ENCODE data around the gene KRTAP19-4. TPM values are rescaled to one million over a fixed set of nuclear protein-coding genes. Genes with fewer than 3 reads are reported as not detected.
"Not testable (repeated sequence)": the region's sequence is repeated elsewhere in the genome, so short reads cannot be mapped to it uniquely, and the experiment has no call there.

KRTAP19-4 gene, protein sequence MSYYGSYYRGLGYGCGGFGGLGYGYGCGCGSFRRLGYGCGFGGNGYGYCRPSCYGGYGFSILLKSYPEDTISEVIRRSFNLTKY
- not detected for total RNA-seq

DNA sequence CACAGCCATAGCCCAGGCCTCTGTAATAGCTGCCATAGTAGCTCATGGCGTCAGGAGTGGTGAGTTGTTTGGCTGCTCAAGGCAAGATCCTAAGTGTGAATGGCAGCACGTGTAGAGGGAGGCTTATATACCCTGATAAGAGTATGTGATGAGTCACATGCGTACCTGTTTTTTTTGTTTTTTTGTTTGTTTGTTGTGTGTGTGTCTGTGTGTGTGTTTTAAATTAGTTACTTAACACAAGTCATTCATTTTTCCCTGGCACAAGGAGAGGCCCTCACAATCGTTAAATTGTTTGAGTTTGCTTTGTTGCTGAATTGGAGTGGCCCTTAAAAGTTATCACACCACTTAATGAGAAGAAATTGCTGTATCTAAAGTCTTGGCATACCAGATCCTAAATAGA lies at the start of gene KRTAP19-4:
TSS of gene KRTAP19-4 (minus strand) at position 101 of the 400 bp plus-strand sequence. CDS start at position 46, 55 bp downstream.
- DNase-seq (ENCODE audit: low read depth in 2 of 3, low spot score in 2 of 3) = no peak

DNA sequence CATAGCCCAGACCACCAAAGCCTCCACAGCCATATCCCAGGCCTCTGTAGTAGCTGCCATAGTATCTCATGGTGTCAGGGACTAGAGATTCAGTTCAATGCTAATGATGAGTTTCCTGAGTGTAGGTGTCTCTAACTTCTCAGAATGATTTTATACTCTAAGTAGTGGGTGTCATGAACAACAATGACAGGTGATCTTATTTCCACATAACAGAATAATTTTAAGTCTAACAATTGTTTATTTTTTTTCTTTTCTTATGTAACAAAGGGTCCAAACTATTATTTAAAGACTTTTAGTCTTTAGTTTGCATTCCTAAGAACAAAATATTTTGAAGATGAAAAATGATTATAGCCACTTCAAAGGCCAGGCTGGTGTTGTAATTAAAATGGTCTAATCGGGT lies 44.8 kb upstream of the KRTAP19-4 start, which contains the start of gene KRTAP19-6:
TSS of gene KRTAP19-6 (minus strand) at position 101 of the 400 bp plus-strand sequence. CDS start at position 70, 31 bp downstream.
- DNase-seq (ENCODE audit: low read depth in 2 of 3, low spot score in 2 of 3) = no peak

GRCh38 chr21:30518876-30519275 lies 21.9 kb upstream of the KRTAP19-4 start:
- DNase-seq (ENCODE audit: low read depth in 2 of 3, low spot score in 2 of 3) = no peak

GRCh38 chr21:30515681-30516080 lies 18.7 kb upstream of the KRTAP19-4 start:
- DNase-seq (ENCODE audit: low read depth in 2 of 3, low spot score in 2 of 3) = no peak

DNA sequence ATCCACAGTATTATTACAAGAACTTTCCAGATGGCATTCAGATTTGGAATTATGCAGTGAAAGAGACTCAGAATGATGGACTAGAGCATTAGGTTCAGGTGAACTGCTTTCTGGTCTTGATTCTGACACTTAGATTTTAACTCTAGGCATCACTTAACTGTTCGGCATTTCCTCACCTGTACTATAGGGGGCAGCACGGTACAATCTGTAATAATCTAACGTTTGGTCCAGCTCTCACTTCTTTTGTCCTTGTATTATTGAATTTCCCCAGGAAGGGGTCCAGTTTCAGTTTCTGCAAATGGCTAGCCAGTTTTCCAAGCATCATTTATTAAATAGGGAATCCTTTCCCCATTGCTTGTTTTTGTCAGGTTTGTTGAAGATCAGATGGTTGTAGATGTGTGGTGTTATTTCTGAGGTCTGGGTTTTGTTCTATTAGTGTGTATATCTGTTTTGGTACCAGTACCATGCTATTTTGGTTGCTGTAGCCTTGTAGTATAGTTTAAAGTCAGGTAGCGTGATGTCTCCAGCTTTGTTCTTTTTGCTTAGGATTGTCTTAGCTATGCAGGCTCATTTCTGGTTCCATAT lies 8.7 kb upstream of the KRTAP19-4 start:
- DNase-seq (ENCODE audit: low read depth in 2 of 3, low spot score in 2 of 3) = not testable (repeated sequence)

DNA sequence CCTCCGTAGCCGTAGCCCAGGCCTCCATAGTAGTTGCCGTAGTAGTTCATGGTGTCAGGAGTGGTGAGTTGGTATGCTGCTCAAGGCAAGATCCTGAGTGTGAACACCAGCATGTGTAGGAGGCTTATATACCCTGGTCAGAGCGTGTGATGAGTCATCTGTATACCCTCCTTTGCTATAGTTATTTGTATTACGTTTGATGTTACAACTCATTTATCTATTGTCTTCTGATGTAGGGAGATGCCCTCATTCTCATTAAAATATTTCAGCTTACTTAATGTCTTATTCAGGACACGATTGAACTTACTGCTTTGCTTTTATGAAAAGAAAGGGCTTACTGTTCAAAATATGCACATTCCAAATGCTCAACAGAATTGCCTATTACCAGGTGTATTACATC lies 5.1 kb upstream of the KRTAP19-4 start, which contains the start of gene KRTAP19-5:
TSS of gene KRTAP19-5 (minus strand) at position 101 of the 400 bp plus-strand sequence. CDS start at position 50, 51 bp downstream.
- DNase-seq (ENCODE audit: low read depth in 2 of 3, low spot score in 2 of 3) = no peak

- no peak for DNase-seq (ENCODE audit: low read depth in 2 of 3, low spot score in 2 of 3)
Observed at GRCh38 chr21:30491963-30492428, 5.0 kb downstream of the KRTAP19-4 start, which contains the start of gene KRTAP19-3. KRTAP19-3 (minus strand) TSS chr21:30492013; CDS start chr21:30491957, 56 bp downstream.

- DNase-seq (ENCODE audit: low read depth in 2 of 3, low spot score in 2 of 3) = no peak
Observed at GRCh38 chr21:30487336-30487735, 9.6 kb downstream of the KRTAP19-4 start, which contains the start of gene KRTAP19-2. KRTAP19-2 (minus strand) TSS chr21:30487436; CDS start chr21:30487348, 88 bp downstream.

DNA sequence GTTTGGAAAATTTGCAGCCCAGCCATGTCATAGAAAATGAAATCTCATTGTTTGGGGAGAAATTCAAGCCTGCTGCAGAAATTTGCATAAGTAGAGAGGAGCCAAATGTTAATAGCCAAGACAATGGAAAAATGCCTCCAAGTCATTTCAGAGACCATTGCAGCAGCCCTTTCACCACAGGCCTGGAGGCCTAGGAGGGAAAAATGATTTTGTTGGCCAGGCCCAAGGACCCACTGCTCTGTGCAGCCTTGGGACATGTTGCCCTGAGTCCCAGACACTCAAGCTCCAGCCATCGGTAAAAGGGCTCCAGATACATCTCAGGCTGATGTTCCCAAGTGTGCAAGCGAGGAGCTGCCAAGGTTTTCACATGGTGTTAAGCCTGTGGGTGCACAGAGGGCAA lies 10.8 kb downstream of the KRTAP19-4 start:
- no peak for DNase-seq (ENCODE audit: low read depth in 2 of 3, low spot score in 2 of 3)

- DNase-seq (ENCODE audit: low read depth in 2 of 3, low spot score in 2 of 3) = no peak
Observed at GRCh38 chr21:30482130-30482529, 14.8 kb downstream of the KRTAP19-4 start.

DNA sequence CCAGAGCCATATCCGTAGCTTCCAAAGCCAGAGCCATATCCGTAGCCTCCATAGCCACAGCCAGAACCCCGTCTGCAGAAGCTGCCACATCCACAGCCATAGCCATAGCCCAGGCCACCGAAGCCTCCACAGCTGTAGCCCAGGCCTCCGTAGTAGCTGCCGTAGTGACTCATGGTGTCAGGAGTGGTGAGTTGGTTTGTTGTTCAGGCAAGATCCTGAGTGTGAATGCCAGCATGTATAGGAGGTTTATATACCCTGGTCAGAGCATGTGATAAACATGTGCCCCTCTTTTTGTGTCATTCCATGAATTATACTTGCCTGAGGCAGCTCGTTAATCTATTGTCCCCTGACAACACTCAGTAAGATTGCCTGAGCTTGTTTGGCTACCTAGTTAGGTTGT lies 16.8 kb downstream of the KRTAP19-4 start, which contains the start of gene KRTAP19-1:
TSS of gene KRTAP19-1 (minus strand) at position 223 of the 400 bp plus-strand sequence. CDS start at position 173, 50 bp downstream.
- DNase-seq (ENCODE audit: low read depth in 2 of 3, low spot score in 2 of 3) = no peak

- DNase-seq (ENCODE audit: low read depth in 2 of 3, low spot score in 2 of 3) = no peak
Observed at GRCh38 chr21:30479259-30479658, 17.7 kb downstream of the KRTAP19-4 start.

- no peak for DNase-seq (ENCODE audit: low read depth in 2 of 3, low spot score in 2 of 3)
Observed at GRCh38 chr21:30478004-30478403, 19.0 kb downstream of the KRTAP19-4 start.

DNA sequence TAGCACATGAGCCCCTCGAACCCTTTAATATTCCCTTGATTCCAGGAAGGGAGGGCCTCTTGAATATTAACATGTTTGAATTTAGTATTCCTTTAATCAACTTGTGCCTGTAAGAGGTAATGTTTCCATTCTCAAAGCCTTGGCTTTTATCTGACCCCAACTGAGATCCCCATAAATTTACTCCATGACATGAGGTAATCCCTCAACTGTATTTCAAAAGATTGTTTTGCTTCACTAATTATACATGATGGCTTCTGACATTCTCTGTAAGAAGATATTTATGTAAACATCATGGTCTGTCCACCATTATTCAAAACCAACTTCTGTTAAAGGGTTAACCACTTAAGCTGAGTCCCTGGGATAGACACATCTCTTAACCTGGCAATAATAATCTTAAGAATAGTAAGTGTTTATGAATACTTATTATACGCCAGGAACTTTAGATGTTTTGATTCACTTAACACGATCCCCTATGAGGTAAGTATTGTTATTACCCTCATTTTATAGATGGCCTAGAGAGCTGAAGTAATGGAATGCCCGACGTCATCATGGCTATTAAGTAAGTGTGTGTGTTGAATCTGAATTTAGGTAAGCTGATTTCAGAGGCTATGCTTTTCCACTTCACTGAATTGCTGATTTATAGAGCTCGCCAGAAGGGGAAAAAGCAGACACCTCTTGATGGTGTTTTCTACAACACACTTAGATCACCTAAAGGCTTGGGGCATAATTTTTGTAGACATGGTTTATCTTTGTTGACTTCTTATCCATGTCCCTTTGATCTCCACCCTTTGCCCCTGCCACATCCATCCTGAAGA lies 27.9 kb downstream of the KRTAP19-4 start:
- DNase-seq (ENCODE audit: low read depth in 2 of 3, low spot score in 2 of 3) = no peak

GRCh38 chr21:30463713-30464112 lies 33.3 kb downstream of the KRTAP19-4 start:
- no peak for DNase-seq (ENCODE audit: low read depth in 2 of 3, low spot score in 2 of 3)

DNA sequence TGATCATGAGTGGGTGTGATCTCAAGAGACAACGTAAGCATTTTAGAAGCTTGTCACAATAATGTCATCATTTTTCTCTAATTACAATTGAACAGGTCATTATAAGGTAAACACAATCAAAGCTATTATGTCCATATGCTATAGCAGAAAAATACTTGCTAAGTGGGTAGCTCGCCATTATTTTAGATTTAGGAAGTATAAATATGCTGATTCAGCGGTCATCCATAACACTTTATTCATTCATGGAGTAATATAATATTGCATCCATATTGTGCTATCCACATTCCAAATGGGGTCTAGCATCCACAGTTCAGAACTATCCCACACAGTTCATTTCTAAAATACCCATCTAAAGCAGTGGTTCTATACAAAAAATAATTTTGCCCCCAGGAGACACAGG lies 48.5 kb downstream of the KRTAP19-4 start:
- no peak for DNase-seq (ENCODE audit: low read depth in 2 of 3, low spot score in 2 of 3)

- DNase-seq (ENCODE audit: low read depth in 2 of 3, low spot score in 2 of 3) = no peak
Observed at GRCh38 chr21:30447056-30447455, 49.9 kb downstream of the KRTAP19-4 start.

All from hematopoietic multipotent progenitor cell (in vitro differentiated cells).